IPS DF 4.7 (cell line): ENCODE data around the gene ARHGAP40.

Source experiments
- DNase-seq: peaks from one replicate; pipeline ENCODE4 v3.0.0-alpha.2; 2013; ENCODE audit warnings: low spot score; ENCODE audit errors: extremely low read depth

Gene ARHGAP40

GRCh38 chr20:38617011-38617829 is 15.6 kb downstream of the ARHGAP40 start:
- no peak for DNase-seq

- no peak for DNase-seq
Measured at GRCh38 chr20:38617830-38618196, 16.2 kb downstream of the ARHGAP40 start.

GRCh38 chr20:38620441-38620840 is 18.8 kb downstream of the ARHGAP40 start:
- DNase-seq, result no peak

- DNase-seq, result no peak
Measured at GRCh38 chr20:38623061-38623460, 21.5 kb downstream of the ARHGAP40 start.

- DNase-seq, result no peak
Measured at GRCh38 chr20:38624084-38624483, 22.5 kb downstream of the ARHGAP40 start.

GRCh38 chr20:38625896-38626295 is 24.3 kb downstream of the ARHGAP40 start:
- DNase-seq, result no peak

- DNase-seq, result no peak
Measured at GRCh38 chr20:38626921-38627659, 25.5 kb downstream of the ARHGAP40 start.

- no peak for DNase-seq
Measured at GRCh38 chr20:38628580-38629470, 27.2 kb downstream of the ARHGAP40 start.

- no peak for DNase-seq
Measured at GRCh38 chr20:38629979-38630378, 28.4 kb downstream of the ARHGAP40 start.

- DNase-seq, result no peak
Measured at GRCh38 chr20:38630727-38631126, 29.1 kb downstream of the ARHGAP40 start.

GRCh38 chr20:38631155-38632022 is 29.8 kb downstream of the ARHGAP40 start:
- DNase-seq, result no peak

GRCh38 chr20:38633577-38634093 is 32.0 kb downstream of the ARHGAP40 start:
- DNase-seq, result peak; percentile 74

GRCh38 chr20:38635721-38636288 is 34.2 kb downstream of the ARHGAP40 start:
- no peak for DNase-seq

GRCh38 chr20:38640521-38640920 is 38.9 kb downstream of the ARHGAP40 start:
- DNase-seq, result no peak

GRCh38 chr20:38642498-38642897 is 40.9 kb downstream of the ARHGAP40 start:
- no peak for DNase-seq

- no peak for DNase-seq
Measured at GRCh38 chr20:38644588-38645260, 43.1 kb downstream of the ARHGAP40 start.

GRCh38 chr20:38645351-38645750 is 43.7 kb downstream of the ARHGAP40 start:
- DNase-seq, result no peak

GRCh38 chr20:38645980-38646858 is 44.6 kb downstream of the ARHGAP40 start:
- DNase-seq, result peak; percentile 58
